GM19467 (cell line): ENCODE results near the gene EGFL7.

Experiments
- ATAC-seq: cut with Tn5 transposase; IDR thresholded peaks from one replicate; pipeline ENCODE4 v1.9.1; 2021; ENCODE audit warnings: mild to moderate bottlenecking, moderate library complexity; ENCODE audit not compliant: unreplicated experiment

Gene EGFL7

DNA sequence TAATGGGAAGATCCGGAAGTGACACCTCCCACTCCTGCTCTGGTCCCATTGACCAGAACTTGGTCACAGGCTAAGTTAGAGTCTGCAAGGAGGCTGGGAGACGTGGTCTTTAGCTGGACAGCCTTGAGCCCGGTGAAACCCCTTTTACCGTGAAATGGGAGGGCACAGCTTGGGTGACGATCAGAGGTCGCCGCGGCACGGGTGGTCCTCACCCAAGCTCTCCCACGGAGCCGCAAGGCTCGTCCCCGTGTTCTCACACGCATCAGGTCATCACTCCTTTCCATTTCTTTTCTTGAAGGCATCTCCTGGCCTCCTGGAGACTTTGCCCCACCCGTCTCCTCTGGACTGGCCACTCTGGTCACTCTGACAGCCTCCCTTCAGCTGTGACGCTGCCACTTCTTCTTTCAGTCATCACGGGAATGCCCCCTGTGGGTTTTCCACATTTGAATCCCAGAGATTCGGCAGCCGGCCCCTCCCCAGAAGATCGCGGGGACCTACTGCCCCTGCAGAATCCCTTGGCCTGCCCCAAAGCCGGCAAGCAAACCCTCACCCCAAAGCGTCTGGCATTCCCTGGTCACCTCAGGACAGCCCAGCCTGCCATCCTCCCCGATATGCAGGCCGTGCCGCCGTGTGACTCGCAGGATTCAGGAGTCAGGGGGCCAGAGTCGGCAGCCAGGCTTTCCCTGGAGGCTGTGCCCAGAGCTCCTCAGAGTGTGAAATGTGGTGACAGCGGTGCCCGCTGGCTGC, 18.9 kb upstream of the EGFL7 start:
- ATAC-seq: no peak

GRCh38 chr9:136644343-136644592, 18.4 kb upstream of the EGFL7 start:
- no peak for ATAC-seq

DNA sequence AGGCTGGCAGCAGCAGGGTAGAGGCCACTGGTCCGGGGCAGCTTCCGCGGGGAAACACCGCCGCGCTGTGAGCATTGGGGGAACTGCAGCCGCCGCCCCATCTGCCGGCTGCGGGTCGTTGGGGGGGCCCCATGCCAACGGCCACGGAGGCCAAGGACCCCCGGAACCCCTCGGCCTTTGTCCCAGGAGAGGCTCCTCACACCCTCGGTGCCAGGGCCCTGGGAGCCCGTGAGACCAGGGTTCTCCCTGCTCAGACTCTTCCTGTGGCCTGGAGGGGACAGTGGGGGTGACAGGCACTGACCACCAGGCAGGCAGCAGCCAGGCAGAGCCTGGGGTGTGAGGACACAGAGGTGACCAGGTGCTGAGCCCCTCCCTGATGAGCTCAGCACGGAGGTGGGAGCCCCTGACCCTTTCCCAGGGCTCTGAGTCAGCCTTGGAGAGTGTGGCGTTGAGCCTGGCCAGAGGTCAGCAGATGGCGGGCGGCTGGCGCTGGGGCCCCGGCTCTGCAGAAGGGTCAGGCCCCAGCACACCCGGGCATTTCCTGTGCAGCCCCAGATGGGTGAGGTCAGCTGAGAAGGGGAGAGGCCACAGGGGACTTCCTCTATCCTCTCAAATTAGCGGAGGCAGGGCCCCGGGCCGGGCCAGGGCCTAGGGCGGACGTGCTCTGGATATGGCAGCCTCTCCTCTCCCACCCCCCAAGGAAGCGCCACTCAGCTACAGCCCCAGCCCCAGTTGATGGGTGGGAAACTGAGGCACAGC, 17.9 kb upstream of the EGFL7 start:
- no peak for ATAC-seq

GRCh38 chr9:136645352-136645902, 17.3 kb upstream of the EGFL7 start:
- no peak for ATAC-seq

- no peak for ATAC-seq
These were observed 16.6 kb upstream of the EGFL7 start for GRCh38 chr9:136645903-136646754.

DNA sequence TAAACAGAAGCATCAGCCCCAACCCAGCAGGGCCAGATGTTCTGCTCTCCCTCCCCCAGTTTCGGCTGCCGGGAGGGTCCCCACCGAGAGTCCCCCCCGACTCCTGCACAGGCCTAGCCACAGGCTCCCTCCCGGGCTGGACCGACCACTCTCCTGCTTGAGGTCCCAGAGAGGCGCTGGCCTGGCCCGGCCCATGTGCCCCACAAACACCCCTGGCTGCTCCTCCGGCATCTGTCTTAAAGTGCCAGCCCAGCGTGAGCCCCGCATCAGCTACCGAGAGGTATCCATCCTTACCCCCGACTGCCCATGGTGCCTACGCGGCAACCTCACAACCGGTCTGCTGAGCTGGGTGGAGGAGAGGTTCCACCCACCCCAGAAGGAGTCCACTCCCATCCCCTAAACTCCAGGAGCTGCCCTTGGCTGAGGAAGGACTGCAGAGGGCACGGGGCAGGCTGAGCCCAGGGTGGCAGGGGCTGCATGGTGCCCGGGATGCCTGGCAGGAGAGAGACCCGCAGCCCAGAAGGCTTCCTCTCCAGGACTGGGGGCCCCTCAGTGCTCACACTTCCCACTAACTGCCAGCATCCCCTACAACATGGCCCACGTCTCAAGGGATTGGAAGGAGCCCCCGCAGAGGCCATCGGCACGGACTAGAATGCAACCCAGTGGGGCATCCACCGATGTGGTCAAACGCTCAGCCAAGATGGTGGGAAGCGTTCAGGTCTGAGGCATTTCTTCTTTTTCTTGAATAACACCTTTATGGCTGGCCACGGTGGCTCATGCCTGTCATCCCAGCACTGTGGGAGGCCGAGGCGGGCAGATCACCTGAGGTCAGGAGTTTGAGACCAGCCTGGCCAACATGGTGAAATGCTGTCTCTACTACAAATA, 15.6 kb upstream of the EGFL7 start:
- ATAC-seq: no peak

- ATAC-seq: no peak
These were observed 14.0 kb upstream of the EGFL7 start for GRCh38 chr9:136648751-136649150.

- no peak for ATAC-seq
These were observed 12.7 kb upstream of the EGFL7 start for GRCh38 chr9:136650021-136650420.

DNA sequence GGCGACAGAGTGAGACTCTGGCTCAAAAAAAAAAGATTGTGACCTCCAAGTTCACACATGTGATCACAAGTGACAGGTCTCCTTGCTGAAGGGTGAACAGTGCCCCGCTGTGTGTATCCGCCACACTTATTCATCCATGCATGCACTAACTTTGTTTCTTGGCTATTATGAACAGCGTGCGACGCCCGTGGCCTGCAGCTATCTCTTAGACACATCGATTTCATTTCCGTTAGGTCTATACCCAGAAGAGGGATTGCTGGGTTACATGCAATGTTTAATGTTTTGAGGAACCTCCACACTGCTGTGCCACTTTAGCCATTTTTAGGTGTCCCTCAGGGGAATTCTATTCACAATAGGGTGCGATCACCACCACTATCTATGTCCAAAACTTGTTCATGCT, 12.1 kb upstream of the EGFL7 start:
- no peak for ATAC-seq

DNA sequence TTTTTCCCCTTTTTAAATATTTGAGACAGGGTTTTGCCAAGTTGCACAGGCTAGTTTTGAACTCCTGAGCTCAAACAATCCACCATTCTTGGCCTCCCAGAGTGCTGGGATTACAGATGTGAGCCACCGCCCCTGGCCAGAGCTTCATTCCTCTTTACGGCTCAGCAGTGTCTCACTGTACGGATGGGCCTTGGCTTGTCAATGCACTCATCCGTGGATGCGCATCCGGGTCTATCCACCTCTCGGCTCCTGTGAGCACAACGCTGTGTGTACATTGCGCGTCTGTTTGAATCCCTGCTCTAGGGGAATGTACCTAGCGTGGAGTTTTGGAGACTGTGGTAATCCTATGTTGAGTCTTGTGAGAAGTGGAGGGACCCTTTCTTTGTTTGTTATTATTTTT, 10.9 kb upstream of the EGFL7 start:
- ATAC-seq: no peak

DNA sequence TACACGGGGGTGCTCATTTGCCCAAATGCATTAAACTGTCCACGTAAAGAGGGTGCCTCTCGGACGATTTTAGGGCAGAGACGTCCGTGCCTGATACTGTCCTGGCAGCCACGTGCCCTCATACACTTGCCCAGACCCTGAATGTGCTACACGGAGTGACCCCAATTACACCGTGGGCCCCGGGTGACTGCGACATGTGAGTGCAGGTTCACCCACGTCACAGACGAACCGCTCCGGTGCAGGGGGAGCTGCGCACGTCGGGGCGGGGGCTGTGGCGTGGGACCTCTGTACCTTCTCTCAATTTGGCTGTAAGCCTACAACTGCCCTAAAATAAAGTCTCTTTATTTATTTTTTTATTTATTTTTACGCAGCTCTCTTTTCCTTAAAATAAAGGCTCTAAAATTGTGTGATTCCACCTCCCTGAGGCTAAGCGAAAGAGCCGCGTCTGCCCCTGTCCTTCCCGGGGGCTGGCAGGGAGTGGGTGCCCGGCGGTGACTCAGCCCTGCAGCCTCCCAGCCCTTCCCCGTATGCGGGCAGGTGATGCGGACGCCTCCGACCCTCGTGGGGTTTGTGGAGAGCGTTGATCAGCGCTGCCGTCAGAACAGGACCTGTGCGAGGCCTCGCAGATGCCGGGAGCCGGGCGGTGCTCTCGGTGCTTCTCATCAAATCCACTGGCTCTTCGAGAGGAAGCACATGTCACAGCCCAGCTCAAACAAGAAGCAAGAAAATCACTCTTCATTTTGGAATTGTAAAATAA, 9.2 kb upstream of the EGFL7 start:
- ATAC-seq: no peak

- ATAC-seq: no peak
These were observed 7.7 kb upstream of the EGFL7 start for GRCh38 chr9:136654820-136655535.

DNA sequence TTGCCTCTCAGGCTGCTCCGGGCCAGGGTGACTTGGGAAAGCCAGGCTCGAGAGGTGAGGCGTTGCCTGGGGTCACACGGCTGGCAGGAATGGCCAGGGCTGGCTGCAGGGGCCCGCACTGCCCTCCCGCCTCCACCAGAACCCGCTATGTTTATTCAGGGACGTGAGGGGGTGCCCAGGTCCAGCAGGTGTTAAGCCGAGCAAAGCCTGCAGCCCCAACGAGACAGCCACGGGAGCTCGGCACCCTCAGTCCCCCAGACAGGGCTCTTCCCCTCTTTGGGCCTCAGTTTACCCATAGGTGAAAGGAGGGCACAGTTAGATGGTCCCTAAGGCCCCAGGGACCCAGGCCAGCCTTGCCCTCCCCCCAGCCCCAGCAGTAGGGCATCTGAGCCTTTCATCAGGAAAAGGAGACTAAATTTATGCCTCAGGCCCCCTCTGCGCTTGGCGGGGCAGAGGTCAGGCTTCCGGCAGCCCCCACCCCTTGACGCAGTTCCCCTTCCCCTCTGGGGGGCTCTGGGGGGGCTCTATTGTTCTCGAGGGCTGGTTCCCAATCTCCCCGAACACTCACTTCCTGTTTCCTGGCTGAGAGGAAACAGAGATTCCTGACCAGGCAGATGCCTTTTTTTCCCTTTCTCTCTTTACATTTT, 7.1 kb upstream of the EGFL7 start:
- no peak for ATAC-seq

DNA sequence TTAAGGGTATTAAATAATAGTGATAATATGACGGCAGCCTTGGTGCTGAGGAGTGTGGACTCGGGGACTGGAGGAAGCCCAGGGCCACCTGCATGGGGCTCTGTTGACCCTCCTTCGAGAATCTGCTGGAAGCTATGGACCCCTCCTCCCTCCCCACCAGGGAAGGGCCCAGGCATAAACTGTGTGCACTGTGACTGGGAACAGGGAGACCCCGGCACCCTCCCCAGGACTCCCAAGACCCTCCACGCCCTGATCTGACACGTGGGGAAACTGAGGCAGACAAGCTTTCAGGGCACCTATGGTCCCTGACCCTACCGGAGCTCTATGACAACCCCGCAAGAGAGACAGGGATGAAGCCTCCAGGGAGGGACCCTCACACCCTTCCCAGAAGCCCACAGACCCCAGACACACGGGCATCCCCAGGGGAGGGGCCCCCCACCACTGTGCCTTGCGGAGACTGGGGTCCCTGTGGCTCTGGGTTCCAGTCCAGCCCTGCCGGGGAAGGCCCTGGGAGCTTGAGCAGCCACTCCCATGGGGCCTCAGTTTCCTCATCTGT, 6.5 kb upstream of the EGFL7 start:
- no peak for ATAC-seq

- ATAC-seq: no peak
These were observed 5.7 kb upstream of the EGFL7 start for GRCh38 chr9:136656795-136657611.

DNA sequence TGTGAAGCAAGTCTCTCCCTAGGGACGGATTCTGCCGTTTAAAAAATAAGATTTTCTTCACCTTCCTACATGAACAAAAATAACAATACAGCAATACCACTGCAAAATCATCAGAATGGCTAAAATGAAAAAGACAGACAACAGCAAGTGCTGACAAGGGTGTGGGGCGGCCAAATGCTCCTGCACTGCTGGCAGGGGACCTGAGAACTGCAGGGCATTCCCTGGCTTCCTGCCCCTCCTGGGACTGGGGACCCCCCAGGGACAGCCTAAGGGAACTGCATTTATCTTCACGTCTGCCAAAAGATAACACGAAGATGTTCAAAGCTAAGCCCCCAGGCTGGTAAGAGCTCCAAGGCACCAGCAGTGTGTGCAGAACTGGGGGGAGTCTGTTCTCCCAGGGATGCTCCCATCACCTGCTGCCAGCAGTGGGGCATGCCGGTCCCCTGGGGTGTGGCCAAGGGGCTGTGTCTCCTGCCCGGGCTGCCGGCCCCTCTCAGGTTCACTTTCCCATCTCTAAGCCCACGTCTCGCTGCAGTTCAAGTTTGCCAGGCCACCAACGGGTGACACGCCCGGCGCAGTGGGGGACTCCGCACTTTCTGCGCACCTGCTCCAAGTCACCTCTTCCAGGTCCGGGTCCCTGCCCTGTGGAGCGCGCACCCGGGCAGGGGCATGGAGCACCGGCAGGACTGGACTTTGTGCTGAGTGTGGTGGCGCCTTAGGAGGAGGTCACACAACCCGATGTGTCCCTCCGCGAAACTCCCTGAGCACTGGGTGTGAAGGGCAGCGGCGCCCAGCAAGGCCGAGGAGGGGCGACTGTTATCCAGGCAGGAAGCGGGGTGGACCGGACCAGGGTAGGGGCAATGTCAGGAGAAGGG, 4.5 kb upstream of the EGFL7 start:
- ATAC-seq: no peak
